Effector CD4-positive, alpha-beta T cell (primary cell): ENCODE measurements around the gene SLIRP.
"Not testable (repeated sequence)": the region's sequence is repeated elsewhere in the genome, so short reads cannot be mapped to it uniquely, and the experiment has no call there.

Experiments
- DNase-seq: peaks from one replicate; pipeline ENCODE4 v3.0.0-alpha.2; 2020
- total RNA-seq: gene quantifications from one replicate; lab custom pipeline; 2026; lab: John Stamatoyannopoulos, UW

SLIRP gene
- total RNA-seq, result 20.3 reads per million, percentile 47 among the genes with 10 or more reads in this experiment

DNA sequence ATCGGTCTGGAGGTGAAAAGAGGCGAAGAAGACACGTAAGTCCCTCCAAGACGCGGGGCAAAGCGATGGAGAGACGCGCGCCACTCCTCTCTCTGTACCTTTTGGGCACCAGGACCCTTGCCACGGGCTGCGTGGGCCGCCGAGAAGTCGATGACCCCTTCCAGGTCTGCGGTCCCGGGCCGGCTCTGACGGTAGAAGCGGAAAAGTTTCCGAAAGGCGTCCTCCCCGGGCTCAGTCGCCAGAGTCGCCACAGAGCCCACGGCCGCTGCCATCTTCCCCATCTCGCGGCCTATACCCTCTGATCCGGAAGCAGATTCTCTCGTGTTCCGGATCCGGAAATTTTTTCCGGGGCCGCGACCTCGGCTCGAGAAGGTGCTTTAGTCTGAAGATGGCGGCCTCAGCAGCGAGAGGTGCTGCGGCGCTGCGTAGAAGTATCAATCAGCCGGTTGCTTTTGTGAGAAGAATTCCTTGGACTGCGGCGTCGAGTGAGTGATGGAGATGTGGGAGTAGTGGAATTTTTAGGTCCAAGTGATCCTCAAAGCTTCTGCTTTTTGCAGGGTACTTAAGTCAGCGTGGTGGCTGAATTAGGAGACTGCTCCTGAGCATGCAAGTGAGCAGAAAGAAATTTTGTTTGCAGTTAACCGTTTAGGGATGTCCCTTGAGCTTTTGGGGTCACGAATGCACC is at the start of gene SLIRP, which contains the start of gene ALKBH1:
Gene SLIRP, plus strand, starts transcription at position 380 of the 685 bp plus-strand sequence. Its CDS starts 9 bp downstream, at position 389.
Gene ALKBH1, minus strand, starts transcription at position 300 of the 685 bp plus-strand sequence. Its CDS starts 19 bp downstream, at position 281.
- peak; percentile 92 for DNase-seq

DNA sequence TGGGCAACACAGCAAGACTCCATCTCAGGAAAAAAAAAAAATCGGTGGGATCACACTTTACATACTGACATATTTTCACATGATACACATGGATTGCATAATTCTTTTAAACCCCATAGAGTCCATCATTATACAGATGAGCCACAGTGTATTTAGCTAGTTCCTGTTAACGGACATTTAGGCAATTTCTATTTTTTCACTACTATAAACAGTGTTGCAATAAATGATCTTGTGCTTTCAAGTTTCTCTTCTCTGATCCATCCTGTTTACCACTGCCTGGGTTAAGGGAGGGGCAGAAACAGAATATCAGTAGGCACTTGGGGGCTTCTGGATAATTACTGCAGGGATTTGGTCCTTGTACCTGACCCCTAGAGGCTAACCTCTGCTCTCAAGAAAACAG is 48.1 kb upstream of the SLIRP start:
- no peak for DNase-seq

GRCh38 chr14:77660754-77661153 is 47.1 kb upstream of the SLIRP start:
- DNase-seq, result no peak

- DNase-seq, result not testable (repeated sequence)
These were observed 46.3 kb upstream of the SLIRP start for GRCh38 chr14:77661562-77661961.

DNA sequence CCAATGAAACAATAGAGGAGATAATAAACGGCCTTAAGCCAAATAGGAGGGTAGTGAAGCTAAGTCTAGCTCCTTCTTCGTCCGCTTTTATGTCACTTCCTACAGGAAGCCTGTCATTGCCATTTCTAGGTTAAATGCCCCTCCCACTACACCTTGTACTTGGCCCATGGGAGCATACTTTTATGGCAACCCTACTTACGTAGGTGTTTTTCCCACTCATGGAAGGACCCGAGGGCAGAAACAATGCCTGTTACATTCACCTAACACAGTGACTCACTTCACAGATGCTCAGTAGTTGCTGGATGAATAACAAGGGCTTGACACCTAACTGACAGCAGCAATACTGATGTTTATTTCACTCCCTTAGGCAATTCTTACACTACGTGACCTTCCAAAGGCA is 44.6 kb upstream of the SLIRP start:
- DNase-seq, result no peak

GRCh38 chr14:77667331-77667730 is 40.6 kb upstream of the SLIRP start:
- DNase-seq, result no peak

DNA sequence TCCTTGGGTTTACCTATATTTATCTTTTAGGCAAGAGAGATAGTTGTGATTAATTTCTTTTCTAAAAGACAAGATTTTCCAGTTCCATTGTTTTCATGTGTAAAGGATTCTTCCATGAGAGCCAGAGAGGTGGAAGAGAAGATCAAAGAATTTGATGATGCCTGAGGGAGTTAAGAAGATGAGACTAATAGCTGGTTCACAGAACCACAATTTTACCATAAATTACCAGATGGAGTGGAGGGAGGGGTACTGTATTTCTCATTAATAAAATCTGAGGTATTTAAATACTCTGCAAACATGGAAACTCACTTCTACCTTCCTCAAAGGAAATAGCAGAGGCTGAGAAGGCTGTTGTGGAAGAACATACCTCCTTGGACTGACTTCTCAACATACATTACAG is 34.7 kb upstream of the SLIRP start:
- DNase-seq, result no peak

DNA sequence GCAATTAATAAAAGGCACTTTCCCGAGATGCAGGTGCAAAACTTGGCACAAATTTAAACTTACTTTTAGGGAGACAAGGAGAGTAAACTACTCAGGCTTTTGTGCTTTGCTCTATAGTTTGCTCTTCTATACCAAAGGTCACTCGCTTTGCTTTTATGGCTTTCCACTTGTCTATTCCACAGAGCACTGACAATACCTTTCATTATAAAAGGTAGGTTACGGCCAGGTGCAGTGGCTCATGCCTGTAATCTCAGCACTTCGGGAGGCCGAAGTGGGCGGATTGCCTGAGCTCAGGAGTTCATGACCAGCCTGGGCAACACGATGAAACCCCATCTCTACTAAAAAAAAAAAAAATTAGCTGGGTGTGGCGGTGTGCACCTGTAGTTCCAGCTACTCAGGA is 33.0 kb upstream of the SLIRP start:
- DNase-seq, result no peak

- no peak for DNase-seq
These were observed 26.4 kb upstream of the SLIRP start for GRCh38 chr14:77681196-77682157.

GRCh38 chr14:77682158-77682553 is 25.7 kb upstream of the SLIRP start:
- DNase-seq, result no peak

GRCh38 chr14:77691259-77691658 is 16.6 kb upstream of the SLIRP start:
- no peak for DNase-seq

GRCh38 chr14:77707355-77707723 is 564 bp upstream of the SLIRP start:
- no peak for DNase-seq

DNA sequence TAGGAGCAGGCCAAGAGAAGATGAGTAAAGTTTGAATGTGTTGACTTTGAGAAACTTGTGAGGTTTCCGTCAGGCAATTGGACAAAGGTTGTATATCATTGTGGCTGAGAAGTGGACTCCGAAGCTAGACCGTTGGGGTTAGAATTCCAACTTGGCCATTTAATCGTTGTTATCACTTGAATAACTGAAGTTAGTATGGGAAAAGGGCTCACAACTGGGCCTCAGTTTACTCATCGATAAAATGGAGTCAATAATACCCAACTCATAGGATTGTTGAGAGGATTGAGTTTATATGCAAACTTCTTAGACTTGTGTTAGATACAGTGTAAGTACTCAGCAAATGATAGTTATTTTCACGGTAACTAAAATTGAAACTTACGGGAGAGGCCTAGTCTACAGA is 846 bp downstream of the SLIRP start:
- no peak for DNase-seq

DNA sequence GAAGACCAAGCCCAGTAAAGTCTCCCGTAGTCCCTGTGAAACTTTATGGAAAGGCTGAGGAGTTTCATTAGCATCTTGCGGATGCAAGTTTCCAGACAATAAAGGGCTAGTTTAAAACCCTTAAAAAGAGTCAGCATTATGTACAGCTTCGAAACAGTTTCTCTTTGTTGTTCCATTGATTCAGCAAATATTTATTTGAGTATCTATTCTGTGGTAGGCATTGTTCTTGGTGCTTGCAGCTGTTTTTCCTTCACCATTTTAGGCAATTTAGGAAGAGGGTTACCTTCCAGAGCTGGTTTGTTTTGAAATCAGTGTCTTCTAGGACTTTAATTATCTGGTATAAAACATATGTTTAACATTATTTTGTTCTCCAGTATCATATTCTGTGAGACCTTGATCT is 1.5 kb downstream of the SLIRP start:
- DNase-seq, result no peak

DNA sequence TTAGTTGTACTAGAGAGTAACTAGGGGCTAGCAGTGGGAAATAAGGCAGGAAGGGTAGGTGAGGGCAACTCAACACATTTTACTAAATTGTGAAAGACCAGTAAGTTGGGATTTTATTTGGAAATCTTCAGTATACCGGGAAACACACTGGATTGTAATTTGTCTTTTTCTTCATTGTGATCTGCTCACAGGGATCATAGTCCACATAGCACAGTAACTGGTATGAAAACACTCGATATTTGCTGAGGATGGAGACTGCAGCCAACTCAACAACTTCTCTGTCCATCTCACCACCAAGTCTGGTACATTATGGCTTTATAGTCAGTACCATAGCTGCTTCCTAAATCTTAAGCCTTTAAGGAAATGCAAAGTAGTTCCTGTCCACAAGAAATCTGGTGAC is 2.5 kb downstream of the SLIRP start:
- no peak for DNase-seq

GRCh38 chr14:77714926-77715325 is 7.0 kb downstream of the SLIRP start:
- DNase-seq, result no peak

- no peak for DNase-seq
These were observed 9.9 kb downstream of the SLIRP start for GRCh38 chr14:77717608-77718305.

GRCh38 chr14:77721437-77721836 is 13.5 kb downstream of the SLIRP start:
- DNase-seq, result no peak

- no peak for DNase-seq
These were observed 14.4 kb downstream of the SLIRP start for GRCh38 chr14:77722301-77722700.

GRCh38 chr14:77730976-77731497 is 23.1 kb downstream of the SLIRP start:
- no peak for DNase-seq

- DNase-seq, result no peak
These were observed 30.8 kb downstream of the SLIRP start for GRCh38 chr14:77738559-77739250.

DNA sequence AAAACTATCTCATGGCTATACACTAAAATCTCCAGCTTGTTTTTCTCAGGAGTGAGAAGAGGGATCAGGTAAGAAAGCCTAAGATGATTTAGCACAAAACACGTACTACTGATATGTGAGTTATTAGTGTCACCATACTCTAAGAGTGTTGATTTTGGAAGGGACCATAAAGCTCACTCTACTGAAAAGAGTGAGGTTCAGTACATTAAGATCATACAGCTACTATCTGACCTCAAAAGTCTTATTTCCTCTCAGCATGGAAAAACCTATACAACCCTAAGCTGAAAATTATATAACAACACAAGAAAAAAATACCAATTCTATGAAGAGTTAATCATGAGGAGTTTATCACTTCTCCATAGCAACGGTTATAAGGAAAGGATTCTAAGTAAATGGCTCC is 33.5 kb downstream of the SLIRP start:
- no peak for DNase-seq
